CD14-positive monocyte (primary cell): ENCODE measurements around the gene PXMP4. TPM values are rescaled to one million over a fixed set of nuclear protein-coding genes. Genes with fewer than 3 reads are reported as not detected.

Experiments used
- DNase-seq, 3 donors: peaks; one replicate each; pipeline ENCODE4 v3.0.0-alpha.2; 2011 to 2022
- H2AFZ ChIP-seq: 2 replicates; pipeline ENCODE4 v1.6.0; 2012; ENCODE audit warnings: mild to moderate bottlenecking, low read depth, low read length, inconsistent platforms; ENCODE audit not compliant: insufficient read depth, poor library complexity, severe bottlenecking
- H3K27ac ChIP-seq, 2 donors: 1 replicate in 1 of 2; 2 replicates in 1 of 2; pipeline ENCODE4 v1.5.1; 2012 to 2013; ENCODE audit warnings: low read length in 2 of 2, control low read depth in 1 of 2, inconsistent platforms in 1 of 2, low read depth in 1 of 2, mild to moderate bottlenecking in 1 of 2
- H3K27me3 ChIP-seq, 2 donors: one replicate each; pipeline versions ENCODE4 v1.6.0 to v1.6.1; 2011 to 2013; ENCODE audit warnings: low read length in 2 of 2; ENCODE audit not compliant: control insufficient read depth in 2 of 2, insufficient read depth in 2 of 2
- H3K36me3 ChIP-seq, 2 donors: replicated peaks in 1 of 2; 1 replicate in 1 of 2; 2 replicates in 1 of 2; pipeline versions ENCODE4 v1.5.1 to v1.6.1; 2012 to 2013; ENCODE audit warnings: low read length in 2 of 2, control low read depth in 1 of 2, inconsistent platforms in 1 of 2, mild to moderate bottlenecking in 1 of 2; ENCODE audit not compliant: insufficient read depth in 2 of 2, control insufficient read depth in 1 of 2
- H3K4me1 ChIP-seq, 2 donors: 1 replicate in 1 of 2; 2 replicates in 1 of 2; pipeline versions ENCODE4 v1.5.1 to v1.6.1; 2012 to 2013; ENCODE audit warnings: low read length in 2 of 2, control low read depth in 1 of 2, inconsistent platforms in 1 of 2, mild to moderate bottlenecking in 1 of 2, moderate library complexity in 1 of 2; ENCODE audit not compliant: insufficient read depth in 2 of 2, control insufficient read depth in 1 of 2
- H3K4me2 ChIP-seq: replicated peaks from 2 replicates; pipeline ENCODE3; 2012; ENCODE audit warnings: low read length, moderate library complexity, mild to moderate bottlenecking; ENCODE audit not compliant: poor library complexity, severe bottlenecking; ENCODE audit errors: extremely low read depth
- H3K4me3 ChIP-seq, 3 experiments: fragments of 200-600 bp in 1 of 3; sonication (generic) in 1 of 3; replicated peaks in 1 of 3; 1 replicate in 2 of 3; 2 replicates in 1 of 3; pipeline ENCODE4 v1.5.1; 2011 to 2013; ENCODE audit warnings: low read length in 3 of 3, mild to moderate bottlenecking in 3 of 3, control low read depth in 2 of 3, low read depth in 2 of 3, inconsistent platforms in 1 of 3, moderate library complexity in 1 of 3
- H3K79me2 ChIP-seq: 2 replicates; pipeline ENCODE4 v1.6.0; 2012; ENCODE audit warnings: mild to moderate bottlenecking, control low read depth, inconsistent platforms, low read length, moderate library complexity; ENCODE audit not compliant: insufficient read depth
- H3K9ac ChIP-seq: 2 replicates; pipeline ENCODE4 v1.6.0; 2017; ENCODE audit warnings: low read length, mild to moderate bottlenecking; ENCODE audit not compliant: insufficient read depth, poor library complexity, severe bottlenecking
- H3K9me3 ChIP-seq, 2 donors: replicated peaks in 1 of 2; 1 replicate in 1 of 2; 2 replicates in 1 of 2; pipeline versions ENCODE4 v1.5.1 to v1.6.1; 2012 to 2013; ENCODE audit warnings: low read length in 2 of 2, control low read depth in 1 of 2; ENCODE audit not compliant: control insufficient read depth in 1 of 2, insufficient read depth in 1 of 2
- H4K20me1 ChIP-seq: 2 replicates; pipeline ENCODE4 v1.6.0; 2012; ENCODE audit warnings: mild to moderate bottlenecking, low read length, control low read depth, moderate library complexity; ENCODE audit not compliant: insufficient read depth
- H3K27ac Mint-ChIP-seq, 7 donors: one replicate each; pipeline ENCODE4 v1.8.0; 2020; ENCODE audit warnings: mild to moderate bottlenecking in 7 of 7, mixed read lengths in 7 of 7, moderate library complexity in 6 of 7, inconsistent platforms in 2 of 7
- H3K27me3 Mint-ChIP-seq, 3 donors: one replicate each; pipeline ENCODE4 v1.8.0; 2021 to 2022; ENCODE audit warnings: low read depth in 3 of 3, mild to moderate bottlenecking in 3 of 3, mixed read lengths in 3 of 3, moderate library complexity in 3 of 3, inconsistent platforms in 1 of 3
- H3K36me3 Mint-ChIP-seq, 2 donors: one replicate each; pipeline ENCODE4 v1.8.0; 2020; ENCODE audit warnings: mixed read lengths in 2 of 2, inconsistent platforms in 1 of 2, mild to moderate bottlenecking in 1 of 2
- H3K4me1 Mint-ChIP-seq: one replicate; pipeline ENCODE4 v1.8.0; 2020; ENCODE audit warnings: mild to moderate bottlenecking, mixed read lengths
- H3K4me3 Mint-ChIP-seq, 2 donors: one replicate each; pipeline ENCODE4 v1.8.0; 2020; ENCODE audit warnings: mild to moderate bottlenecking in 2 of 2, mixed read lengths in 2 of 2, moderate library complexity in 1 of 2
- H3K9me3 Mint-ChIP-seq, 7 donors: one replicate each; pipeline ENCODE4 v1.8.0; 2020 to 2022; ENCODE audit warnings: mixed read lengths in 7 of 7, mild to moderate bottlenecking in 6 of 7, moderate library complexity in 6 of 7, inconsistent platforms in 2 of 7
- CTCF ChIP-seq: fragments of 200-600 bp; IDR thresholded peaks from one replicate; pipeline ENCODE4 v1.8.0; 2022; ENCODE audit warnings: antibody characterized with exemption, mild to moderate bottlenecking
- WGBS: methylation state at CpG from one replicate; pipeline ENCODE4 v1.1.5; 2013; ENCODE audit warnings: missing lambda C conversion rate; ENCODE audit not compliant: insufficient coverage; 5-methylcytosine and 5-hydroxymethylcytosine counted together
- intact Hi-C, 2 donors: fragments of 100-400 bp; cut with micrococcal nuclease; formaldehyde crosslinking; loops; one replicate each; pipeline versions ENCODE4 v1.15.0 to v1.15.1; 2023
- polyA plus RNA-seq, 3 donors: library from polyadenylated mRNA; depleted of rRNA in 1 of 3; unstranded in 2 of 3; stranded (reverse) in 1 of 3; fragments of 300-500 nt in 2 of 3; fragments of >200 nt in 1 of 3; fragmentation: Illumina TruSeq in 2 of 3; gene quantifications; 1 replicate in 2 of 3; 2 replicates in 1 of 3; pipeline ENCODE4 v1.2.3, GENCODE V29; 2012 to 2021

PXMP4 gene
- polyA plus RNA-seq, 3 donors, result 4.9 to 11.4 (median 9.0) TPM

- Mint-ChIP-seq H3K27me3 (peaks cover 0 to 2% (median 0%) of the 10 kb centered on the region in 3 donors), H3K36me3 (peaks cover 46 to 67% of the 10 kb centered on the region in 2 donors), H3K9me3 (peaks cover 0 to 2% (median 0%) of the 10 kb centered on the region in 7 donors), H3K27ac (peak overlapping the region in 1 of 7 donors; percentile 61), H3K4me1 (no peaks in the 10 kb centered on the region), H3K4me3 (no peak overlapping the region)
- Histone ChIP-seq H4K20me1 (no peaks in the 10 kb centered on the region), H3K9me3 (no peaks in the 10 kb centered on the region), H3K27ac (no peak overlapping the region), H3K4me1 (no peaks in the 10 kb centered on the region), H3K4me2 (no peak overlapping the region), H3K27me3 (no peaks in the 10 kb centered on the region), H2AFZ (no peak overlapping the region), H3K9ac (no peak overlapping the region), H3K4me3 (no peak overlapping the region), H3K36me3 (peaks cover 46 to 73% of the 10 kb centered on the region in 2 donors), H3K79me2 (no peaks in the 10 kb centered on the region)
- DNase-seq, result no peak
- intact Hi-C loops, result no loop called here
- TF ChIP-seq CTCF, result no peak
- no CpG with 5 or more reads among the region's 2 CpGs for WGBS
Observed at GRCh38 chr20:33709398-33709797, 10.7 kb downstream of the PXMP4 start.

GRCh38 chr20:33707668-33708067 is 12.4 kb downstream of the PXMP4 start:
- no peak for TF ChIP-seq CTCF
- intact Hi-C loops, result no loop called here
- Mint-ChIP-seq H3K4me1 (no peaks in the 10 kb centered on the region), H3K27ac (peak overlapping the region in 1 of 7 donors; percentile 38), H3K27me3 (peaks cover 0 to 2% (median 0%) of the 10 kb centered on the region in 3 donors), H3K4me3 (no peak overlapping the region), H3K9me3 (peaks cover 0 to 2% (median 0%) of the 10 kb centered on the region in 7 donors), H3K36me3 (peaks cover 33 to 55% of the 10 kb centered on the region in 2 donors)
- Histone ChIP-seq H4K20me1 (no peaks in the 10 kb centered on the region), H3K79me2 (no peaks in the 10 kb centered on the region), H3K27ac (no peak overlapping the region), H3K9ac (no peak overlapping the region), H3K4me3 (no peak overlapping the region), H3K4me2 (no peak overlapping the region), H2AFZ (no peak overlapping the region), H3K4me1 (no peaks in the 10 kb centered on the region), H3K9me3 (no peaks in the 10 kb centered on the region), H3K36me3 (peaks cover 33 to 55% of the 10 kb centered on the region in 2 donors), H3K27me3 (no peaks in the 10 kb centered on the region)
- DNase-seq, result no peak
- WGBS, result 100% methylated on average over 7 of the region's 11 CpGs
